GM21423 (cell line): ENCODE results near the gene PCDH9.
"Not testable (repeated sequence)": the region's sequence is repeated elsewhere in the genome, so short reads cannot be mapped to it uniquely, and the experiment has no call there.

Experiments
- ATAC-seq: cut with Tn5 transposase; IDR thresholded peaks from one replicate; pipeline ENCODE4 v1.9.1; 2021; ENCODE audit warnings: mild to moderate bottlenecking, moderate library complexity; ENCODE audit not compliant: unreplicated experiment

PCDH9 gene

DNA sequence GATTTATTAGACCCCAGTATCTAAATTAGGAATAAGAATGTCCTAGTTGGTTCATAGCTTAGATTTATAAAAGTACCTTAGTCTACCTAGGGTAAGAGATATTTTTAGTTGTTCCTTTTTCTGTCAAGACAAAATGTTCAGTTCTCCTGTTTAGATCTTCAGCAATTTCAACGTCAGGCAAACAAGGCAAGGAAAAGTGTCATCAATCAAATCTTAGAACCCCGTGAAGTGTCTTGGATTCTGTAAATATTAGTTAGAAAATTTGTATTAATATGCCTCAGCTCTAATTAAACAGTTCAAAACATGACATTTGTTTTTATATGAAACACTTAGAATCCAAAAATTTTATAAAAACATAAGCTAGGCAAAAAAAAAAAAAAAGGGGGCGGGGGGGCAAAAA lies 296.6 kb downstream of the PCDH9 start:
- ATAC-seq, result no peak

DNA sequence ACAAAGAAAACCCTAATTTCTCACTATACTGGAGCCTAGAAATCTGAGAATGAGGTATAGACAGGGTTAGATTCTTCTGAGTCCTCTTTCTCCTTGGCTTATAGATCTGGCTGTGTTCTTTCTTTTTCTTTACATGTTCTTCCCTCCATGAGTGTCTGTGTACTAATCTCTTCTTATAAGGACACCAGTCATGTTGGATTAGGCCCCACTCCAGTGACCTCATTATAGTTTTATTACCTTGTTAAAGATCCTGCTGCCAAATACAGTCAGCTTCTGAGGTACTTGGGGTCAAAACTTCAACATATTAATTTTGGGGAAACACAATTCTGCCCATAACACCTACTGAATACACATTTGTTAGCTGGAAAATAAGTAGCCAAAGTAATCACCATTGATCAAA lies 302.6 kb downstream of the PCDH9 start:
- no peak for ATAC-seq

GRCh38 chr13:66926851-66927524 lies 303.1 kb downstream of the PCDH9 start:
- ATAC-seq, result no peak

GRCh38 chr13:66926200-66926850 lies 303.8 kb downstream of the PCDH9 start:
- ATAC-seq, result no peak

DNA sequence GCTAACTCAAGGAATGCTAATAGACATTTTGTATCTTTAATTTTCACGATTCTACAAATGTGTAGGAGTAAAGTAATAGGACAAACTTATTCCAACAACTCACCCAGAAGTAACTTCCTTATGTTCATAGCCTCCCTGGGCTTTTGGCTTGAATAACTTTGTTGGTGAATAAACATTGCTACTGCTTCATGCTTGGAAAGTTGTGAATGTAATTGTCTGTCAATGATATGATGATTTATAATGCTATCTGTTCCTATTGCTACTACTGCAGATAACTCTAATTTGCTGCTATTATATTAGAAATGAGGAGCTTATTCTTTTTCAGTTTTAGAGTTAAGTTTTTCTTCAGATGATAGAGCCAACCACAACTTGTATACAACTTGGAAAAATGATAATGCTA lies 307.7 kb downstream of the PCDH9 start:
- ATAC-seq, result no peak

DNA sequence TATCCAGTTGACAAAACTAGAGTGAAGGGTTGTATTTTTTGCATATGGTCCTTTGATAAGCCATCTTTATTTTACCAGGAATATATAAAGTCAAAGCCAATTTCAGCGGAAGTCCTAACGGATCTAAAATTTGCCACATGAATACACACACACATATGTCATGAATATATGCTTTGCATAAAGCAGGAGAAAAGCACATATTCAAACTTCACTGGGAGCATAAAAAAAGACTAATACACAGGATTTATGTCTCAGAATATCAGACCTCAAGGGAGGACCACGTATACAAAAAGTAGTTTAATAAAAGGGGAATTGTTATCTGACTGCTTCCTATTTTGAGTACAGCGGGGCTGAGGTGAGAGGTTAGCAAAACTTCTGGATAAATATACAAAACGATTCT lies 308.7 kb downstream of the PCDH9 start:
- ATAC-seq, result no peak

- no peak for ATAC-seq
Observed at GRCh38 chr13:66915596-66916185, 314.4 kb downstream of the PCDH9 start.

DNA sequence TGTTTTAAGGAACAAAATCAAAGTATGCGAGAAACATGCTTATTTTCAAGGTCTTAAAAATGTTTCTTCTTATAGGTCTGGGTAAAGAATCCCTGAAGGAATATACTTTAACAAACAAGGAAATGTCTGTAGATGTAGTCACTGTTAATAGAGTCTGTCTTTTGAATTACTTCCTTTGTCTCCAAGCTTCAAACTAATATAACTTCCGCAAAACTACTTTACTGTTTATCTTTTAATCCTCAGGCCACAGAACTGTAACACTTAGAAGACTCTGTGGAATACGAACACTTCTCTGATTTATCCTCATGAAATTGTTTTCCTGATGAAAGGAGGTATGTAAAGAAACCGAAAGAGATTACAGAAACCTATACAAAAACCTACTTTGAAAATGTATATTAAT lies 316.0 kb downstream of the PCDH9 start:
- ATAC-seq, result no peak

DNA sequence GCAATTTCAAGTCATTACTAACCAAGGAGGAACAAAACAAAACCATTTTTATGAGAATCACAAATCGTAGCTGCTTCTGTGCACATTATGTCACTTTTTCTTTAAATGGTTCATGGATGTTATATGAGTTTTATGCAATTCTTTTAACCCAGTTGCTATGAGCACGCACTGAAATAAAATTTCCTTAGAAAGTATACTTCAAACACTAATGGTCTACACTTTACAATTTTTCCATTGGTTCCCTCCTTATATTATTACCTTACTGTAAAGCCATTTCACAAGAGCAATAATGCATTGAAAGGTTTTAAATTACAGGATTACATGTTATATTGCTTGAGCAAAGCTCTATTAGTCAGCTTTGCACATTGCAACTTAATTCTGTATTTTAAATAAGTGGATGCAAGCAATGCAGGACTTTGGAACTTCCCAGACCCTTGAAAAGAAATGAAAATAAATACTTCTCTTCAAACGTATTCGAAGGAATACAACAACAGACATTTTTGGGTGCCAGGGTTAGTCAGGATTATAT lies 318.7 kb downstream of the PCDH9 start:
- no peak for ATAC-seq

DNA sequence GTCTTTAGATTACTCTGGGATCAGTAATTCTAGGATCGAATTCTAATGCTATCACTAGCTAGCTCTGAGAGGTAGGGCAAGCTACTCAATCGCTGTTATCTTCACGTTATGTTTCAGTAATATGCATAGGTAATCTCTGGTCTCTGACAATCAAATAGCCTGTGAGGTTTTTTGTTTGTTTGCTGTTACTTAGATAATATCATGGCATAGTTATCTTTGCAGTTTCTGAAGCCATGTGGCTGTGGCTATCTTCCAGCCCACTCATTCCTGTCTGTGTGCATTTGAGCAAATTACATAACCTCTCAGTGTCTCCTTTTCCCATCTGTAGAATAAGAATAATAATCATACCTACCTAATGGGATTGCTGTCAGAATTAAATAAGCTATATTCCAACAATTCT lies 330.2 kb downstream of the PCDH9 start:
- no peak for ATAC-seq

- ATAC-seq, result no peak
Observed at GRCh38 chr13:66896933-66897332, 333.2 kb downstream of the PCDH9 start.

DNA sequence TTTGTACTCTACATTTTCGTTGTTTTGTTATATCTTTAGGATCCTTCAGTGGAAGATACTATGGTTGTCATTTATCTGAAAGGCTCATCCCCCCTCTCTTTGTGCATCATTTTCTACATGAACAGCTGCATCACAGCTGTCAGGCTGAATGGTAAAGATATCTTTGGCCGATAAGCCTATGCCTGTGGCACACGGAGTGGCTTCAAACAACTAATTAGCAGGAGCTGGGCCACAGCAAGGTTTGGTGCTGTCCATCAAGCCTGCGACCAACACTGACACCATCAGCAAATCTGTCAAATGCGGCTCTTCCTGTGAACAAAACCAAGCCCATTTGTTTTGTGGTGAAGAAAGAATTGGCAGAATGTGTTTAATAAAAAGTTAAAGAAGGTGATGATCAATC lies 334.4 kb downstream of the PCDH9 start:
- no peak for ATAC-seq

DNA sequence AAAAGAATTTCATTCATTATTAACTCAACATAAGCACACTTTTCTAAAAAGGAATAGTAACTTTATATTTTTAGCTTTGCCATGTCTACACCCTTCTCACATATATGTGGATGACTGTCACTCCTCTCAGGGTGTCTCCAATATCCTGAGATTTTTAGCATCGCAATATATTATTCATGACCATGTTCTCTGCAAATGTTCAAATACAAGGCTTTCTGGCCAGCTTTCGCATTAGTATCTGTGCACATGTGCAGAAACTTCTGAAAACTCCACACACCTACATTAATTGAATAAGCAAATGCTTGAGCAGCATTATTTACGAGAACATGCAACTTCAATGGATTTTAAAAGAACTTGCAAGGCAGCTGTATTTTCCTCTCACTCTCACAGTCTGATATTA lies 334.8 kb downstream of the PCDH9 start:
- no peak for ATAC-seq

DNA sequence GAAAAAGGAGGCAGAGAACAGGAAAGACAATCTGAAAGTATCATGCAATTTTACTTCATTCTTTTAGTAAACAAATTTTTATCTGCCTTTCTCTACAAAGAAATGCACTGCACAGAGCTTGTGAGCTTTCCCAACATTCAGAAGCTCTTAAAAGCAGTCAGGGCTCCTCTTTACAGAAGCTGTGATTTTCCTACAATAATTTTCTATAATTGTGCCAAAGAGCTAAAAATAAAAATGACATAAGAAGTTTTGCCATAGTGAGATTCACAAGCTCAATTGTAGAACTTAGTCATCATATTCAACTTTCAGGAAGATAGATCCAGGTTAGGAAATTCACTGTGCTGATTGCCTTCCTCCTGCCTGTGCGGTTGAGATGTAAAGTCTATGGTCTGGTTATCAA lies 341.4 kb downstream of the PCDH9 start:
- ATAC-seq, result no peak

DNA sequence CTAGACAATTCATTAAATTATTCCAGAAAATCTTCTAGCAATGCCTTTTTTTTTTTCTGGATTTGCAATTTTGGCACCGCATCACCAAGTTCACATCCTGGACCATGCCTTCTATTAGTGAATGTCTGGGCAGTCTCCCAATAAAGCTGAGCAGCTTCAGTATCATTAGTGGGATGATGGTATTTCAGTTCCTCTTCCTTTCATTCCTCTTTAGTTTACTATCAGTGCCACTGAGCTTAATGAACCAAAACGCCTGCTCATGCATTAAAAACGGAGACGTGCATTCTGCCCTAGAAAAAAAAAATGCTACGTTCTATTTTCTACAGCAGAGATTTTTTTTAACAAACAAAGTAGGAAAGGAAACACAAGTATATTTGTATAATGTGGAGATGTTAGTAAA lies 343.0 kb downstream of the PCDH9 start:
- peak; percentile 79 for ATAC-seq

GRCh38 chr13:66886264-66886663 lies 343.9 kb downstream of the PCDH9 start:
- ATAC-seq, result no peak

GRCh38 chr13:66881170-66881569 lies 349.0 kb downstream of the PCDH9 start:
- ATAC-seq, result not testable (repeated sequence)

DNA sequence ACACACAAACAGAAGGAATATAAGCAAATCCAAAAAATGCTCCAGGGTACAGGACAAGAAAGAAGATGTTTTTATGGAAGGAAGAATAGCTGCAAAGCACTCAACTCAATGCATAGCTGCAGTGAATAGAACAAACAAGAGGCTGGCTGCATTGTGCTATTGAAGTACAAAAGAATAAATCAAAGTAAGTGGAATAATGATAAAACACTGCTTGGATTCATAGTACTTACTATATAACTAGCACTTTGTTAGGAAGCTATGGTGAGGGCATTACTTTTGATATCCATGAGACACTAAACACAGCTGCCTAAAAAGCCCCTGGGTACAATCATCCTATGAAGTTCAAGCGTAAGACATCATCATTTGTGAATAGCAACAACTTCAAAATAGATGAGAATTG lies 350.1 kb downstream of the PCDH9 start:
- ATAC-seq, result no peak

GRCh38 chr13:66875264-66875663 lies 354.9 kb downstream of the PCDH9 start:
- ATAC-seq, result no peak

DNA sequence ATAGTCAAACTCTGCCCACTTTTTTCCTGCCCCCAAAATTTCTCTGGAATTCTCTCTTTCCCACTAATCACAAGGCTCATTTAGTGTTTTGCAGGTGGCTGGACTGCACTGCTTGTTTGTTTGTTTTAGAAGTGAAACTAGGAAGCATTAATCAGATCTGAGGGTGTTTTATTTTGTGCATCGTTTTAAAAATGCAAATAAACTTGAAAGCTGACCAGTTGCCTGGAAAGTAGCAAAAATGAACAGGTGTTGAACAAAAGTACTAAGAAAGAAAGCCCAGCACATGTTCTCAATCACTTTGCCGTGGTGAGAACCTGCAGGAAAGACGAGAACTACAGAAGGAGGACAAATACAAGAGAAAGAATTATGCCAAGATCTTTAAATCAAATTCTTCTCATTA lies 365.5 kb downstream of the PCDH9 start:
- no peak for ATAC-seq

GRCh38 chr13:66860878-66861417 lies 369.2 kb downstream of the PCDH9 start:
- ATAC-seq, result no peak
